Ovary (tissue), 9 donors: ENCODE data around the gene GPR65. TPM values are rescaled to one million over a fixed set of nuclear protein-coding genes. Genes with fewer than 3 reads are reported as not detected.

ENCODE experiments used
- DNase-seq, 5 donors: peaks; one replicate each; pipeline ENCODE4 v3.0.0-alpha.2; 2019 to 2020
- H3K27ac ChIP-seq, 2 donors: fragments of 200-600 bp; one replicate each; pipeline versions ENCODE4 v1.5.1 to v1.8.0; 2019 to 2022
- H3K27me3 ChIP-seq: fragments of 200-600 bp; one replicate; pipeline ENCODE4 v1.8.0; 2022
- H3K36me3 ChIP-seq: fragments of 200-600 bp; sonication (generic); one replicate; pipeline ENCODE4 v1.5.1; 2019
- H3K4me1 ChIP-seq: one replicate; pipeline ENCODE4 v1.8.1; 2013; ENCODE audit warnings: mild to moderate bottlenecking, moderate library complexity; ENCODE audit not compliant: insufficient read depth
- H3K4me3 ChIP-seq: fragments of 200-600 bp; sonication (generic); one replicate; pipeline ENCODE4 v1.5.1; 2017
- H3K9me3 ChIP-seq, 2 donors: fragments of 200-600 bp in 1 of 2; sonication (generic) in 1 of 2; one replicate each; pipeline versions ENCODE4 v1.5.1 to v1.8.1; 2013 to 2019; ENCODE audit warnings: mild to moderate bottlenecking in 1 of 2, moderate library complexity in 1 of 2
- CTCF ChIP-seq, 3 donors: fragments of 450-650 bp in 2 of 3; fragments of 200-600 bp in 1 of 3; IDR thresholded peaks; one replicate each; pipeline versions ENCODE4 v1.5.1 to v1.8.0; 2016 to 2022; ENCODE audit warnings: antibody characterized with exemption in 3 of 3, mild to moderate bottlenecking in 1 of 3
- EP300 ChIP-seq: sonication (generic); formaldehyde crosslinking; IDR thresholded peaks from one replicate; pipeline ENCODE4 v1.6.1; 2017; ENCODE audit warnings: antibody characterized with exemption
- POLR2A ChIP-seq: fragments of 450-650 bp; IDR thresholded peaks from one replicate; pipeline ENCODE4 v1.6.1; 2017; ENCODE audit warnings: antibody characterized with exemption, mild to moderate bottlenecking, moderate library complexity
- WGBS, 3 donors: extraction: QIAGEN DNeasy Blood & Tissue Kit in 1 of 3; methylation state at CpG; one replicate each; pipeline versions ENCODE4 v1.1.5 to v1.1.7; 2013 to 2017; 5-methylcytosine and 5-hydroxymethylcytosine counted together
- intact Hi-C, 4 donors: fragments of 100-400 bp; cut with DNase I; formaldehyde crosslinking; loops; one replicate each; pipeline versions ENCODE4 v1.11.0 to v1.15.1; 2022 to 2023
- polyA plus RNA-seq, 2 donors: library from polyadenylated mRNA; stranded (reverse); fragments of 200-250 nt in 1 of 2; fragments of 350-450 nt in 1 of 2; fragmentation: Illumina TruSeq in 1 of 2; extraction: RNeasy Lipid Tissue Mini Kit (QIAGEN cat#74804) in 1 of 2; gene quantifications; one replicate each; pipeline ENCODE4 v1.2.3, GENCODE V29; 2013 to 2014
- total RNA-seq, 7 donors: library from RNA; depleted of rRNA in 2 of 7; stranded (reverse); fragments of >200 nt in 2 of 7; fragmentation: NEBNext Ultra II Directional in 3 of 7; extraction: Animal tissue kit (Norgen Biotek cat#: 25700) in 3 of 7; gene quantifications; one replicate each; pipeline versions ENCODE4 v1.1.0 to v1.2.4, GENCODE V29; 2016 to 2023
- donor health status: DM: no; HTN: no; CAD: no; lungs with moderate emphysema.
- donor health status: DM: no; HTN: no; CAD: no.
- donor health status: Bipolar disorder and iron deficiency.
- donor health status: DM: yes; HTN: yes; CAD: no.
- donor health status: DM: no; HTN: no; CAD: no.
- donor health status: DM: yes; HTN: yes; CAD: no.

Gene GPR65
- total and polyA plus RNA-seq, 9 donors: 0.19 to 2.2 (median 0.70) TPM

GRCh38 chr14:88009486-88009885 lies 4.6 kb downstream of the GPR65 start:
- no peaks in the 10 kb centered on the region for H3K9me3 ChIP-seq
- H3K4me1 ChIP-seq: no peaks in the 10 kb centered on the region
- H3K36me3 ChIP-seq: no peaks in the 10 kb centered on the region
- H3K4me3 ChIP-seq: no peak overlapping the region
- H3K27me3 ChIP-seq: no peaks in the 10 kb centered on the region
- intact Hi-C loops: no loop called here
- H3K27ac ChIP-seq: no peak overlapping the region
- no peak for TF ChIP-seq POLR2A
- no peak for TF ChIP-seq CTCF (IDR thresholded peaks at IDR 0.05)
- TF ChIP-seq EP300: no peak
- 42 to 66% (median 56%) methylated on average over 1 of the region's 1 CpG for WGBS, 3 donors
- no peak for DNase-seq

GRCh38 chr14:88010331-88010730 lies 5.4 kb downstream of the GPR65 start:
- intact Hi-C loops: no loop called here
- 16 to 33% (median 19%) methylated on average over 2 of the region's 2 CpGs for WGBS, 3 donors
- Histone ChIP-seq H3K4me3 (no peak overlapping the region), H3K36me3 (no peaks in the 10 kb centered on the region), H3K9me3 (no peaks in the 10 kb centered on the region), H3K27ac (no peak overlapping the region), H3K27me3 (no peaks in the 10 kb centered on the region), H3K4me1 (no peaks in the 10 kb centered on the region)
- no peak for DNase-seq
- TF ChIP-seq POLR2A: no peak
- TF ChIP-seq EP300: no peak
- TF ChIP-seq CTCF (IDR thresholded peaks at IDR 0.05): no peak

- intact Hi-C loops: no loop called here
- H3K36me3 ChIP-seq: no peaks in the 10 kb centered on the region
These were observed 7.6 kb downstream of the GPR65 start for GRCh38 chr14:88012495-88012894.

GRCh38 chr14:88013750-88014349 lies 8.9 kb downstream of the GPR65 start:
- WGBS, 3 donors: 2 to 6% (median 3%) methylated on average over 7 of the region's 7 CpGs
- intact Hi-C loops: no loop called here
- Histone ChIP-seq H3K27me3 (no peaks in the 10 kb centered on the region), H3K36me3 (no peaks in the 10 kb centered on the region), H3K4me1 (no peaks in the 10 kb centered on the region), H3K4me3 (no peak overlapping the region), H3K27ac (no peak overlapping the region), H3K9me3 (no peaks in the 10 kb centered on the region)
- DNase-seq: peak; percentile 46 to 66 (median 51)
- TF ChIP-seq EP300 (no peak), POLR2A (no peak), CTCF (IDR thresholded peaks at IDR 0.05) (peak; percentile 38 to 75 (median 73))

More at GRCh38 chr14:88012495-88012894, 7.6 kb downstream of the GPR65 start:
- Histone ChIP-seq H3K9me3 (no peaks in the 10 kb centered on the region), H3K4me1 (no peaks in the 10 kb centered on the region), H3K27ac (no peak overlapping the region), H3K4me3 (no peak overlapping the region), H3K27me3 (no peaks in the 10 kb centered on the region)
- no peak for DNase-seq
- TF ChIP-seq POLR2A (no peak), EP300 (no peak), CTCF (IDR thresholded peaks at IDR 0.05) (no peak)
- 81 to 85% (median 85%) methylated on average over 5 of the region's 5 CpGs for WGBS, 3 donors
